NOMO-1 treated with dmso at 0.1 percent for 144 hours (cell line): ENCODE measurements around the gene ASIP.
A peak's percentile ranks its signal among the peaks of the same experiment; 100 is the strongest.

Experiments
- DNase-seq: peaks from one replicate; lab custom pipeline; 2025; ENCODE audit not compliant: unreplicated experiment; lab: John Stamatoyannopoulos, UW

ASIP gene

GRCh38 chr20:34310481-34311117, 69.4 kb downstream of the ASIP start:
- DNase-seq: no peak

GRCh38 chr20:34311118-34312023, 70.1 kb downstream of the ASIP start:
- DNase-seq: no peak

DNA sequence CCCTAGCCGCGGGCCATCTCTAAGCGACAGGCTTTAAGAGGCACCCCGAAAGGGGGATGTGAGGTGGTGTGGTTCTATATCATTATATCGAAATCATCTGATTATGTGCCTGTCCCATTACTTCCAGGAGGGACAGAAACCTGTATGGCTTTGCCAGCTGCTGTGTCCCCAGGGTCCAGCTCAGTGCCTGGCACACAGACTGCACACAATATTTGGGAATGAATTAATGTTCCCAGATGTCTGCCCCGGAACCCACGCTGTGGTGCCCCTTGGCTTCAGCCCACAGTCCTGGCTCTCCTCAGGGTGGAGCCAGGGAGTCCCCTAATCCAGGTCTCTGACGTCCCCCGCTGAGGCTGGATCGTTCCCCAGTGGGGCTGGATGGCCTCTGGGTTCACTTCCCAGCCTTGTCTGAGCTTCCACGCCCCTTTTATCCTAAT, 70.8 kb downstream of the ASIP start:
- no peak for DNase-seq

- DNase-seq: peak; percentile 45
Observed at GRCh38 chr20:34312544-34313217, 71.5 kb downstream of the ASIP start.

GRCh38 chr20:34315236-34315635, 74.0 kb downstream of the ASIP start:
- no peak for DNase-seq

- DNase-seq: no peak
Observed at GRCh38 chr20:34316196-34316814, 75.1 kb downstream of the ASIP start.
